Fibroblast of skin of back (primary cell): ENCODE results near the gene ANK3.

ENCODE experiments used
- DNase-seq: peaks from one replicate; pipeline ENCODE4 v3.0.0-alpha.2; 2013

The ANK3 gene

GRCh38 chr10:60171436-60172013 is 218.2 kb downstream of the ANK3 start:
- DNase-seq, result peak; percentile 39

- DNase-seq, result peak; percentile 32
These were observed 219.4 kb downstream of the ANK3 start for GRCh38 chr10:60170250-60170649.

- no peak for DNase-seq
These were observed 220.6 kb downstream of the ANK3 start for GRCh38 chr10:60169111-60169510.

- DNase-seq, result no peak
These were observed 222.6 kb downstream of the ANK3 start for GRCh38 chr10:60167050-60167449.

GRCh38 chr10:60163786-60164185 is 225.9 kb downstream of the ANK3 start:
- no peak for DNase-seq

GRCh38 chr10:60162631-60163030 is 227.0 kb downstream of the ANK3 start:
- DNase-seq, result no peak

- DNase-seq, result no peak
These were observed 233.6 kb downstream of the ANK3 start for GRCh38 chr10:60155943-60156683.

GRCh38 chr10:60155099-60155877 is 234.4 kb downstream of the ANK3 start:
- no peak for DNase-seq

GRCh38 chr10:60149003-60149402 is 240.7 kb downstream of the ANK3 start:
- no peak for DNase-seq

GRCh38 chr10:60148266-60148840 is 241.3 kb downstream of the ANK3 start:
- DNase-seq, result peak; percentile 82

- no peak for DNase-seq
These were observed 242.0 kb downstream of the ANK3 start for GRCh38 chr10:60147576-60148265.

- no peak for DNase-seq
These were observed 242.7 kb downstream of the ANK3 start for GRCh38 chr10:60147025-60147424.

GRCh38 chr10:60144099-60144498 is 245.6 kb downstream of the ANK3 start:
- DNase-seq, result no peak

GRCh38 chr10:60142736-60143135 is 246.9 kb downstream of the ANK3 start:
- DNase-seq, result no peak

GRCh38 chr10:60141896-60142559 is 247.6 kb downstream of the ANK3 start:
- no peak for DNase-seq

GRCh38 chr10:60140651-60141632 is 248.7 kb downstream of the ANK3 start:
- DNase-seq, result peak; percentile 13

GRCh38 chr10:60139798-60140566 is 249.7 kb downstream of the ANK3 start:
- DNase-seq, result peak; percentile 47

- no peak for DNase-seq
These were observed 250.4 kb downstream of the ANK3 start for GRCh38 chr10:60139290-60139689.

GRCh38 chr10:60138842-60139241 is 250.8 kb downstream of the ANK3 start:
- DNase-seq, result no peak

GRCh38 chr10:60138026-60138425 is 251.6 kb downstream of the ANK3 start:
- DNase-seq, result no peak
